ENCODE results near the gene COMTD1. TPM values are rescaled to one million over a fixed set of nuclear protein-coding genes. Genes with fewer than 3 reads are reported as not detected.

The COMTD1 gene
- polyA plus RNA-seq, 1 donor = 5.5 TPM

- DNase-seq = no peak
These were observed 10.7 kb upstream of the COMTD1 start for GRCh38 chr10:75246506-75246905.

GRCh38 chr10:75245354-75246250 is 9.8 kb upstream of the COMTD1 start:
- no peak for DNase-seq

- no peak for DNase-seq
These were observed 9.0 kb upstream of the COMTD1 start for GRCh38 chr10:75244487-75245353.

- no peak for DNase-seq
These were observed 7.7 kb upstream of the COMTD1 start for GRCh38 chr10:75243426-75243825.

DNA sequence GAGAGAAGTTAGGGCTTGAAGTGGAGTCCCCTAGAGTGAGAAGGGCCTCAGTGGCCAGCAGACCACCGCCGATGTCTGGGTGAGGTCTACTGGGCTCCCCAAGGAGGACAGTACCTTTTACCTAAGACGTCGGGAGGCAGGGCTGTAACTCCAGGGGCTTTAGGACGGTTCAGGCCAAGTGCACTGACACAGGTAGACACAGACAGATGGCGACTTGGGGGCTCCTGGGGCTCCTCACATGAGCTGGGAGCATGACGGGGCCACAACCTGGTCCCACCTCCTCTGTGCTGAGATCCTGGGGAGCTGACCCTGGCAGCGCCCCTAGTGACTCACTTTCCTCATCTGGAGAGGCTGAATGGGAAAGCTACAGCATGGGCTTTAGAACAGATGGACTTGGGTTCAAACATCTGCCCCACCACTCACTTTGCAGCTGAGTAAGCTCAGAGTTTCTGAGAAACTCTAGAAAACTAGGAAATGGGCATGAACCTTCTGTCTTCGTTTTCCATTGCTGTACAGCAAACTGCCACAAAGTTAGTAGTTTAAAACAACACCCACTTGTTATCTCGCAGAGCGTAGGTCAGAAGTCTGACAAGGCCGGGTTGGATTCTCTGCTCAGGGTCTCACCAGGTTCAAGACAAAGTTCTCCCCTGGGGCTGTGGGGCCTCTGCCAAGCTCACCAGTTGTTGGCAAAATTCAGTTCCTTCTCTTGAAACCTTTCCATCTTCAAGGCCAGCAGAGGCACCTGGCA is 4.7 kb upstream of the COMTD1 start:
- DNase-seq = no peak

GRCh38 chr10:75239096-75239790 is 3.5 kb upstream of the COMTD1 start:
- DNase-seq = no peak

DNA sequence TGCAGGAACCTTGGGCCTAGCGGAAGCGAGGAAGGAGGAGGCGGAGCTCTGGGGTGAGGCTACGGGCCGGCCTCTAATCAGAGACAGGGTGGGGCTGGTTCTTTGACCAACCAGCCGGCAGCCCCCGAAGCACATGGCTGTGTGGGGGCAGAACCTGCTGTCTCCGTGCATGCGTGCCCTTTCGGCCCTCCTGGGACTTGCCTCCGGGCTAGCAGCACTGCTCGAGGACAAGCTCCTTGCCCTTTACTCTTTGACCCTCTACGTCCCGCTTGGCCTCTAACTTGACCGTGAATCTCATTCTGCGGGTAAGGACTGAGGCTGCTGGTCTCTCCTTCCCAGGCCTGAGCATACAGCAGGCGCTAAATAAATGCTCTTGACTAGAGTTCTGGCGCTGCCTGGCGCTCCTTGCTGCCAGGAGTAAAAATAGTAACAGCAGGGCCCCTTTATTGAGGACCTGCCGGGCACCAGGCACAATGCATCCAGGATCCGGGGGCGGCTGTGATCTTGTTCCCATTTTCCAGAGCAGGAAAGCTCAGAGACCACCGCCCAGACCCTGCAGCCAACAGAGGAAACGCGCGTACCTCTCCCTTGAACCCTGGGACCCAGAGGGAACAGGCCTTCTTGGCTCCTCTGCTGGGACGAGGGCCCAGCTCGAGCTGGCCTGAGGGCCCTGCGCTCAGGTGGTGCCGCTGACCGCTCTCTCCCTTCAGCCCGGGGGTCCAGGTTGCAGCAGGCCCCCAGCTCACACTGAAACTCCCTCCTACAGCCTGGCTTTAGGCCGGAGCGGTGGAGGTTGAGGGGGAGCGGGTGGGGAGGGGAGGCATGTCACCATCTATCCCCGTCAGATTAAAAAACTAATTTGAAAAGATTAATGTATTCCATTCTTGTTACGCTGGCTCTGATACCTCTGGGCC is 2.7 kb upstream of the COMTD1 start:
- DNase-seq = no peak

DNA sequence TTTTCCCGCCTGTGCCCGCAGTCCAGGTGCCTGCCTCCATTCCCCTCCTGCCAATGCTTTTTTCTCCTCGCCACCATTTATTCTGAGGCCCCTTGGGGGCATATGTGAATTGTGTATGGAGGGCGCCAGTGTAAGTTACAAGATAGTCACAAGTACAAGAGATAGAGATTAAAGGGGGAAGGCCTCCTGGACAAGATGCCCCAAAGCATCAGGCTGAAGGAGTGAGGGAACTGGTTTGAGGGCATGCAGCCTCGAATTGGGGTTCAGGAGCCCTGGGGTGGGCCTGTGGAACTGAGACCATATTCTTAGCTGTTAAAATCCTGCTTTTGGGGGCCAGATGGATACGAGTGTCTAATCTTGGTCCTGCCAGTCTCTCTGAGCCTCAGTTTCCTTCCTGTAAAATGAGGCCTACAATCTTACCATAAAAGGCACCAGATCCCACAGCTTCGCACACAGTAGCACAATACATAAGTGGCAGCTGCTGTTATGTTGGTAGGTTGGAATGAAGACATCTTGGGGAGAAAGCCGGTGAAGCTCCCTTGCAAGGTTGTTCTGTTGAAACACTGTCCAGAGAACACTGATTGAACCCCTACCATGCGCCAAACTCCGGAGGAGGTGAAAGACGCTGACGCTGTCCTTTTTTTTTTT is 545 bp upstream of the COMTD1 start:
- DNase-seq = no peak

DNA sequence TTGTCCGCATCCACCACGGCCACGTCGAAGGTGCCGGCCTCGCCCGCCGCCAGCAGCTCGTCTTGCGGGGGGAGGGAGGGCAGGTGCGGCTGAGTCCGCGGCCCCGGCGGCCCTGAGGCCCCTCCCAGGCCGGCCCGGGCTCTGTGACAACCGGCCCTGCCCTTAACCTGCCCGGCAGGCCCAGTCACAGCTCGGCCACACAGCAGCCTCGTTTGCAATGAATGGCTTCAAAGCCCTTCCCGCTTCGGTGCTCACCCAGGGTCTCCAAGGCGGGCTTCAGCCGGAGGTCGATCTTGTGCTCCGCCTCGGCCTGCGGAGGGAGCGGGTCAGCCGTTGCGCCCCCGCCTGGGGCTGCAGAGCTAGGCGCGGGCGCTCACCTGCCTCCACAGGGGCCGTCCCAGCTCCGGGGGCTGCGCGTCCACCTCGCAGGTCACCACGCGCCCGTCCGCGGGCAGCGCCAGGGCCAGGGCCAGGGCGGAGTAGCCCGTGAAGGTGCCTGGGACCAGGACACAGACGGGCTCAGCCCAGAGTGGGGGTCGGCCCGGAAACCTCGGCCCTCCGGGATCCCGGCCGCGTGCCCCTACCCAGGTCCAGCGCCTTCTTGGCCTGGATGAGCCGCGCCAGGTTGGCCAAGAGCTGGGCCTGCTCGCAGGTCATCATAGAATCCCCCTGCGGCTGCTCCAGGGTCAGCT is 928 bp downstream of the COMTD1 start:
- DNase-seq = no peak

DNA sequence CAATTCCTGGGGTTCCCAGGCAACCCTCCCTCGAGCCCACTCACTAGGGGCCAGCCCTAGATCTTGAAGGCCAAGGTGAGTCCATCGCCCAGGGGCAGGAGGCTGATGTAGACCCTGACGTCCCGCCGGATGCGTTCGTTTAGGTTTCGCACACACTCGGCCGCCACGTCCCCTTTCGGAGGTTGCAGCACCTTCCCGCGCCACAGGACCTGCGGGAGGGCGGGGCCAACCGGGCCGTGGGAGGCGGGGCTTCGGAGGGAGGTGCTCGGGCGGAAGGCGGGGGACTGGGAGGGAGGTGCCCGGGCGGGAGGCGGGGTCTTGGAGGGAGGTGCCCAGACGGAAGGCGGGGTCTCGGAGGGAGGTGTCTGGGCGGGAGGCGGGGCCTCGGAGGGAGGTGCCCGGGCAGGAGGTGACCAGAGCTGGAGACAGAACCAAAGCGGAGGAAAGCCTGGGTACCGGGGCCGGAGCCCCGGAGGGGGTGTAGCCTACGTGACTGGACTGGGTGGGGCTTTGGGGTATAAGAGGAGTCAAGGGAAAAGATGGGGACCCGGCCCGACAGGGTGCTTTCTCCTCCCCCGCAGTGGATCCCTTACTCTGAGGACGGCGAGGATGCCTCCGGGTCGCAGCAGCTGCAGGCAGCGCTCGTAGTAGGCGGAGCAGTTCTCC is 1.6 kb downstream of the COMTD1 start:
- peak; percentile 76 for DNase-seq

GRCh38 chr10:75233444-75234016 is 2.2 kb downstream of the COMTD1 start:
- no peak for DNase-seq

DNA sequence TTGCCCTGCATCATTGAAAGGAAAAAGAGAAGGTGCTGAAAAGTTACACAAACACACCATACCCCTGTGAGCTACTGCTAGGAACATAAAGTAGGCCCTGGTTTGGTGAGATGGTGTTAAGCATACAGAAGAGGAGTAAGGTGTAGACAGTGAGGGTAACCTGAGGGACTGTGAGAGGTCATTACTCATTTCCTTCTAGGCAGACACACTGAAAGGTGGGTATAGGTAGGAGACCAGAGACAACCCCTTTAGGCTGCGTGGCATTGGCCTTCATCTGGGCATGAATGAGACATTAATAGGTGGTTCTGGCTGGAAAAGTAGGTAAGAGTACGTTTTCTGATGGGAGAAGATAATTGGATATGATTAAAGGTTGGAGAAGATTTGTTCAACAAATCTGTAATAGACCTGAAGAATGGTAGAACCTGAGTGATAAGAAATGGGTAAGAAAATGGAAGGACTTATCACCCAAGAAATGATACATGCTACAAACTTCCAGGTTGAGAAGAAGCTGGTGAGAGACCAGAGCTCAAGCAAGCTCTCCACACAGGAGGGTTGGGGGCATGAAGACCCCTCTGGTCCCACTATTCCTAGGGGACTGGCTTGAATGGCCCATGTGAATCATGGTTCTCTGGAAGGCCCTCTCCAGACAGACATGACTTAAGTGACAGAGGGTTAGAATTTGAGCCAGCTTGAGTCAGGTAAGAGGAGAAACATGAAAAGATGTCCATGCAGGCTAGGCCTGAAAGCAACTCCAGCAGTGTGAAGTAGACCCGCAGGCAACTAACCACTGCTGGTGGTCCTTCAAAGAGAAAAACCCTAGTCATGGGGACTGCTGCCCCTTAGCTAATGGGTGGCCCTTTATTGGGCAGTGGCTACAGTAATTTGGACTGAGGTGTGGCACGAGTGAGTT is 3.8 kb downstream of the COMTD1 start:
- DNase-seq = no peak

- DNase-seq = peak; percentile 82
These were observed 5.1 kb downstream of the COMTD1 start for GRCh38 chr10:75230600-75231038.

DNA sequence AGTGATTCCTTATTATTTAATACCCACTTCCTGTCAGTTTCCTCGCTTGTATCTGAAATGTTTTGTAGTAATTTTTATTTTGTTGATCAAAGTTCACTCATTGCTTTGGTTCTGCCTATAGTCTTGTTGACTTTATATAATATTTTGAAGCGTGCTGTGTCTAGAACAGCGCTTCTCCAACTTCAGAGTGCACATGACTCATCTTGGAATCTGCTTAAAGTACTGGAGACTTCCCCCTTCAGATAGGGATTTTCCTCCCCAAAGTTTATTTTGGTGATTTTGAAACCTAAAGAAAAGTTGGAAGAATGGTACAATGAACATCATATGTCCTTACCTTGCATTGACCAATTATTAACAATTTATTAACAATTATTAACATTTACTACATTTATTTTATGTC is 5.8 kb downstream of the COMTD1 start:
- DNase-seq = no peak

GRCh38 chr10:75228834-75229233 is 6.9 kb downstream of the COMTD1 start:
- no peak for DNase-seq

DNA sequence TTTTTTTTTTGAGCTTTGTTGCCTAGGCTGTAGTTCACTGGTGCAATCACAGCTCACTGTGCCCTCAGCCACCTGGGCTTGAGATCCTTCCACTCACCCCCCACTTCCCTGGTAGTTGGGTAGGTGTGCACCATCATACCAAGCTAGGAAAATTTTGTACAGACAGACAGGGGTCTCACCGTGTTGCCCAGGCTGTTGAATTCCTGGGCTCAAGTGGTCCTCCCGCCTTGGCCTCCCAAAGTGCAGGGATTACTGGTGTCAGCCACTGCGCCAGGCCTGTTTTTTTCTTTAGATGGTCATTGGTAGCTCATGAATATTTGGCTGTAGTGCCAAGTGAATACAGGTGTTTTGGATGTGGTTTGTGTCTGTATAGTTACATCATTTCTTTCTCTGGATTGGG is 7.5 kb downstream of the COMTD1 start:
- no peak for DNase-seq

- no peak for DNase-seq
These were observed 9.1 kb downstream of the COMTD1 start for GRCh38 chr10:75226656-75227055.

All from left kidney (tissue), 2 donors.